C4-2B (cell line): Measurements from ENCODE around the gene INTS7.

ENCODE experiments used
- ZFX ChIP-seq: fragments of 450-650 bp; IDR thresholded peaks from 2 replicates; pipeline ENCODE4 v1.6.1; 2017
- TF ChIP-seq, protein P1 (sequence below): fragments of 450-650 bp; conservative IDR thresholded peaks from 2 replicates; pipeline ENCODE4 v1.5.1; 2017; ENCODE audit warnings: mild to moderate bottlenecking

DNA sequence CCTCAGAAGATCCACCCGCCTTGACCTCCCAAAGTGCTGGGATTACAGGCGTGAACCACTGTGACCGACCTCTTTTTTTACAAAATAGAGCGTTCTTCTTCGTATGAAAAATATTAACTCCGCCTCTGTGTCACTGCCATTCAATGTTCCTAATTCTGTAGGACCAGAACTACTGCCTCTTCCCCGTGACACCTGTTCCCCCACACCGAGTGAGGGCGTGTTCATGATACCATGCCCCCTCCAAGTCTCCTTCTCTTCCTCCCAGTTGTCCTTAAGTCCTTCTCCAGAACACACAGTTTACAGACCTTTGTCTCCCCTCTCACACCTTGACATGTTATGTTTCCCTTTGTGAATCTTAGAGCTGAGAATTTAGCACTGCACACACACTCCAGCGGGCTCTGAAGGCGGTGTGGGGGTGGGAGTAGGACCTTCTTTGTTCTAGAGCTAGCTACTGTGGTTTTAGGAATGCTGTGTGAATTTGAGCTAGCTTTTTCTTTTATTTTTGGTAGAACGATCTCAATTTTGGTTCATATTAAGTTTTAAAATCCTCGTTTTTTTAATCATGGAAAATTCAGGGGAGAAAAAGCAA, 122.4 kb downstream of the INTS7 start:
- TF ChIP-seq, protein P1, sequence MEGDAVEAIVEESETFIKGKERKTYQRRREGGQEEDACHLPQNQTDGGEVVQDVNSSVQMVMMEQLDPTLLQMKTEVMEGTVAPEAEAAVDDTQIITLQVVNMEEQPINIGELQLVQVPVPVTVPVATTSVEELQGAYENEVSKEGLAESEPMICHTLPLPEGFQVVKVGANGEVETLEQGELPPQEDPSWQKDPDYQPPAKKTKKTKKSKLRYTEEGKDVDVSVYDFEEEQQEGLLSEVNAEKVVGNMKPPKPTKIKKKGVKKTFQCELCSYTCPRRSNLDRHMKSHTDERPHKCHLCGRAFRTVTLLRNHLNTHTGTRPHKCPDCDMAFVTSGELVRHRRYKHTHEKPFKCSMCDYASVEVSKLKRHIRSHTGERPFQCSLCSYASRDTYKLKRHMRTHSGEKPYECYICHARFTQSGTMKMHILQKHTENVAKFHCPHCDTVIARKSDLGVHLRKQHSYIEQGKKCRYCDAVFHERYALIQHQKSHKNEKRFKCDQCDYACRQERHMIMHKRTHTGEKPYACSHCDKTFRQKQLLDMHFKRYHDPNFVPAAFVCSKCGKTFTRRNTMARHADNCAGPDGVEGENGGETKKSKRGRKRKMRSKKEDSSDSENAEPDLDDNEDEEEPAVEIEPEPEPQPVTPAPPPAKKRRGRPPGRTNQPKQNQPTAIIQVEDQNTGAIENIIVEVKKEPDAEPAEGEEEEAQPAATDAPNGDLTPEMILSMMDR, result no peak
- TF ChIP-seq ZFX, result no peak
